22Rv1 (cell line): Measurements from ENCODE around the gene ARHGAP30.
"Not testable (repeated sequence)": the region's sequence is repeated elsewhere in the genome, so short reads cannot be mapped to it uniquely, and the experiment has no call there.

Source experiments
- H3K27ac ChIP-seq: fragments of 450-650 bp; 2 replicates; pipeline ENCODE4 v1.5.1; 2017
- ZFX ChIP-seq: fragments of 450-650 bp; IDR thresholded peaks from 2 replicates; pipeline ENCODE4 v1.6.1; 2017; ENCODE audit warnings: antibody characterized with exemption, borderline replicate concordance
- TF ChIP-seq, protein P1 (sequence below): fragments of 450-650 bp; IDR thresholded peaks from 2 replicates; pipeline ENCODE4 v1.5.1; 2017; ENCODE audit warnings: mild to moderate bottlenecking

ARHGAP30 gene, protein sequence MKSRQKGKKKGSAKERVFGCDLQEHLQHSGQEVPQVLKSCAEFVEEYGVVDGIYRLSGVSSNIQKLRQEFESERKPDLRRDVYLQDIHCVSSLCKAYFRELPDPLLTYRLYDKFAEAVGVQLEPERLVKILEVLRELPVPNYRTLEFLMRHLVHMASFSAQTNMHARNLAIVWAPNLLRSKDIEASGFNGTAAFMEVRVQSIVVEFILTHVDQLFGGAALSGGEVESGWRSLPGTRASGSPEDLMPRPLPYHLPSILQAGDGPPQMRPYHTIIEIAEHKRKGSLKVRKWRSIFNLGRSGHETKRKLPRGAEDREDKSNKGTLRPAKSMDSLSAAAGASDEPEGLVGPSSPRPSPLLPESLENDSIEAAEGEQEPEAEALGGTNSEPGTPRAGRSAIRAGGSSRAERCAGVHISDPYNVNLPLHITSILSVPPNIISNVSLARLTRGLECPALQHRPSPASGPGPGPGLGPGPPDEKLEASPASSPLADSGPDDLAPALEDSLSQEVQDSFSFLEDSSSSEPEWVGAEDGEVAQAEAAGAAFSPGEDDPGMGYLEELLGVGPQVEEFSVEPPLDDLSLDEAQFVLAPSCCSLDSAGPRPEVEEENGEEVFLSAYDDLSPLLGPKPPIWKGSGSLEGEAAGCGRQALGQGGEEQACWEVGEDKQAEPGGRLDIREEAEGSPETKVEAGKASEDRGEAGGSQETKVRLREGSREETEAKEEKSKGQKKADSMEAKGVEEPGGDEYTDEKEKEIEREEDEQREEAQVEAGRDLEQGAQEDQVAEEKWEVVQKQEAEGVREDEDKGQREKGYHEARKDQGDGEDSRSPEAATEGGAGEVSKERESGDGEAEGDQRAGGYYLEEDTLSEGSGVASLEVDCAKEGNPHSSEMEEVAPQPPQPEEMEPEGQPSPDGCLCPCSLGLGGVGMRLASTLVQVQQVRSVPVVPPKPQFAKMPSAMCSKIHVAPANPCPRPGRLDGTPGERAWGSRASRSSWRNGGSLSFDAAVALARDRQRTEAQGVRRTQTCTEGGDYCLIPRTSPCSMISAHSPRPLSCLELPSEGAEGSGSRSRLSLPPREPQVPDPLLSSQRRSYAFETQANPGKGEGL

DNA sequence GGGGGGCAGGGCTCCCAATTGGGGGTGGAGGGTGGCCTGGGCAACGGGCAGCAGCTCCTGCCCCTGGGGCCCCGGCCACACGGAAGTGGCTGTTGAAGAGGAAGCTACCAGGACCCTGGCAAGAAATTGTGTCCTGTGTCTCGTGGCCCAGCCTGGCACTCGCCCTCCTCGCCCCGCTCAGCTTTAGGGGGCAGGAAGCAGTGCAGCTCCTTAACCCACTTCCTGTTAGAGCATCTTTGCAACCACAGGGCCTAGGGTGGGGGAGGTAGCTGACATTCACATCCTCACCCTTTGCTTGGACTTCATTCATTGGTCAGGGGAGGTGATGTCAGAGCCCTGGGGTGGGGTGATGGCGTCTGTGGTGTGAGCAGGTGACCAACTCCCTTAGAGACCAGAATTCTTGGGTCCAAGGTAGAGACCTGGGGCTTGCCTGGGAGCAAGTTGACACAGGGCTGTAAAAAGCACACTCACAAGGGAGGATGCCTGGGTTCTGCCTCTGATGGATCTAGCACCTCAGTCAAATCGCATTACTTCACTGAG lies at the start of gene ARHGAP30:
Gene ARHGAP30, minus strand, starts transcription at position 161 of the 540 bp plus-strand sequence. CDS start 267 bp downstream, outside the sequence.
- no peak within 1 kb of the TSS for H3K27ac ChIP-seq
- TF ChIP-seq, protein P1, sequence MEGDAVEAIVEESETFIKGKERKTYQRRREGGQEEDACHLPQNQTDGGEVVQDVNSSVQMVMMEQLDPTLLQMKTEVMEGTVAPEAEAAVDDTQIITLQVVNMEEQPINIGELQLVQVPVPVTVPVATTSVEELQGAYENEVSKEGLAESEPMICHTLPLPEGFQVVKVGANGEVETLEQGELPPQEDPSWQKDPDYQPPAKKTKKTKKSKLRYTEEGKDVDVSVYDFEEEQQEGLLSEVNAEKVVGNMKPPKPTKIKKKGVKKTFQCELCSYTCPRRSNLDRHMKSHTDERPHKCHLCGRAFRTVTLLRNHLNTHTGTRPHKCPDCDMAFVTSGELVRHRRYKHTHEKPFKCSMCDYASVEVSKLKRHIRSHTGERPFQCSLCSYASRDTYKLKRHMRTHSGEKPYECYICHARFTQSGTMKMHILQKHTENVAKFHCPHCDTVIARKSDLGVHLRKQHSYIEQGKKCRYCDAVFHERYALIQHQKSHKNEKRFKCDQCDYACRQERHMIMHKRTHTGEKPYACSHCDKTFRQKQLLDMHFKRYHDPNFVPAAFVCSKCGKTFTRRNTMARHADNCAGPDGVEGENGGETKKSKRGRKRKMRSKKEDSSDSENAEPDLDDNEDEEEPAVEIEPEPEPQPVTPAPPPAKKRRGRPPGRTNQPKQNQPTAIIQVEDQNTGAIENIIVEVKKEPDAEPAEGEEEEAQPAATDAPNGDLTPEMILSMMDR: no peak
- TF ChIP-seq ZFX: no peak

DNA sequence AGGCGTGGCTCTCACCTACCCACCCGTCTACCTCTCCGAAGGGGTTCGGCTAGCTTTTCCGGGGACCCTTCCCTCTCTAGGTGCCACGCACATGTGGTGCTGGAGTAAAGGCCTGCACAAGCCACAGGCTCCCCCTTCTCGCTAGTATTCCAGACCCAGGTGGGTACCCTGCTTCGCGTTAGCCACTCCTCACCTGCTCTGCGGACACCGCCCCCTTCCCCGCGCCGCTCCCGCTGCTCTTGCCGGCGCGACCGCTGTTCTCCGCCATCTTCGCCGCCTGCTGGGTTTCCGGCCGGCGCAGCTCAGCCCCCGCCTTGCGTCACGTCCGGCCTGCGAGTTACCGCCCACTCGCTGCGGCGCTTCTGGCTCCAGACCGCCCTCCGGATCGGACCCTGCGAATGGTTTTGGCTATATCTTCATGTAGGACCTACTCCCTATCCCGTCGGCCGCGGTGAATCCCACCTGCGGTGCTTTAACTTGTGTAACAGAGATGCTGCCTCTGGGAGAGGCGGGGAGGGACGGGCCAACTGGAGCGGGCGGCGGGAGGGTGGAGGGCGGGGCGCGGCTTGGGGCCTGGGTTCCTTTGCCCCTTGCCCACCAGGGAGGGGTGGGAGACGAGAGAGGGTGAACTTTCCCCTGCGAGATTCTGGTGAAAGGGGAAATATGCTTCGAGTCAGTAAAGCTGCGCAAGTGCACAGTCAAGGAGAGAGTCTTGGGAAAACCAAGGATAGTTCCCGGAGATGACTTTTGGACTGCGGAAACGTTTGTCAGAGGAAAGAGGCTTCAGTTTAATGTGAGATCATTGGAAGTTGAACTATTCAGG lies 48.3 kb upstream of the ARHGAP30 start, which contains the start of the genes NIT1 and PFDN2:
Gene NIT1, plus strand, starts transcription at position 347 of the 823 bp plus-strand sequence. Its CDS starts 72 bp downstream, at position 419.
Gene PFDN2, minus strand, starts transcription at position 279 of the 823 bp plus-strand sequence. Its CDS starts 11 bp downstream, at position 268.
- H3K27ac ChIP-seq: peak within 1 kb of the TSS; percentile 96
- TF ChIP-seq ZFX: no peak
- TF ChIP-seq, protein P1: no peak

DNA sequence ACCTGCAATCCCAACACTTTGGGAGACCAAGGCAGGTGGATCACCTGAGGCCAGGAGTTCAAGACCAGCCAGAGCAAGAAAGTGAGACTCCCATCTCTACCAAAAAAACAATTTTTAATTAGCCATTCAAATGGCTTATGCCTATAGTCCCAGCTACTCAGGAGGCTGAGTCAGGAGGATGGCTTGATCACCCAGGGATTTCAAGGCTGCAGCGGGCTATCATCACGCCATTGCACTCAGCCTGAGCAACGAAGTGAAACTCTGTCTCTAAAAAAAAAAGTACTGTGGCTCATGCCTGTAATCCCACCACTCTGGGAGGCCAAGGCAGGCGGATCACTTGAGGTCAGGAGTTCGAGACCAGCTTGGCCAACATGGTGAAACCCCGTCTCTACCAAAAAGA lies 46.3 kb upstream of the ARHGAP30 start:
- H3K27ac ChIP-seq: not testable (repeated sequence)

DNA sequence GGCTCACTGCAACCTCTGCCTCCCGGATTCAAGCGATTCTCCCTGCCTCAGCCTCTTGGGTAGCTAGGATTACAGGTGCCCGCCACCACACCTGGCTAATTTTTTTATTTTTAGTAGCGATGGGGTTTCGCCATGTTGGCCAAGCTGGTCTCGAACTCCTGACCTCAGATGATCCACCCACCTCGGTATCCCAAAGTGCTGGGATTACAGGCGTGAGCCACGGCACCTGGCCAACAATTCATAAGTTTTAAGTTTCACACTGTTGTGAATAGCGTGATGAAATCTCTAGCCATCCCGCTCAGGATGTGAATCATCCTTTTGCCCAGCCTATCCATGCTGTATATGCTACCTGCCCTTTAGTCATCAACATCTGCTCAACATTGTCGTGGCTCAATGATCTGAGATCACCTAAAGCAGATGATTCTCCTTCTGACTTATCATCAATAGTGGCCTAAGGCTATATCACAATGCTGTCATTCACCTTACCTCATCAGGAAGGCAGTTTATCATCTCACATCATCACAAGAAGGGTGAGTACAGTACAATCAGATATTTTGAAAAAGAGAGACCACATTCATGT lies 45.5 kb upstream of the ARHGAP30 start:
- peak overlapping the region; percentile 5; the same call in 1 of the 2 replicates for H3K27ac ChIP-seq
- TF ChIP-seq, protein P1: no peak
- TF ChIP-seq ZFX: no peak

DNA sequence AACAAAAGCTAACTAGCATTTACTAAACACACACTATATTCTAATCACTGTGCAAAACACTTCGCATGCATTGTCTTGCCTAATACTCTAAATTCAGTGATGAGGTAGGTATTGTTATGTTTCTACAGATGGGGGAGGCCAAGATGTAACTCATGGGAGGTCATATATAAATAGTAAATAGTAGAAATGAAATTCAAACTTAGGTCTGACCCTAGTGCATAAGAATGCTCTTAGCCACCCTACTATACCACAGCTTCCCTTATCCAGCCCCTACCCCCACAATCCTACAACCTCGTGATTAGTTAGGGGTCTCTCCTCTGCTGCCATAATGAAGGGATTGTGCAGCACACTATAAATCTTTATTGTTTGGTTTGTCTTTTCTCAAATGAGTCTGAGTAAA lies 44.9 kb upstream of the ARHGAP30 start:
- peak overlapping the region; percentile 5; the same call in 1 of the 2 replicates for H3K27ac ChIP-seq

DNA sequence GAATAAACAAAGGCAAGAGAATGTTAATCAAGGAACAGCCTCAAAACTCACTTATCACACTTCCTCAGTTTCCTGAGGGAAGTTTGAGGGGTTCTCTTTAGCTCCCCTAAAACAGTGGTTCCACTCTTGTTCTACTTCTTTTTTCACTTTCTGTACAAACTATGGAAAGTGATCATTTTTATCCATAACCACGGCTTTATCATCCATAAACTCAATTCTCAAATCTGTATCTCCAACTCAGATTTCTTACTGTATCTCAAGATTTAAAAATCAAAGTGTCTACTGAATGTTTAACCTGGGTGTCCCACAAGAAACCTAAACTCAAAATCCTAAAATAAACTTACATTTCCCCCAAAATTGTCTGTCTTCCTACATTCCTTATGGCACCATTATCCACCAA lies 44.2 kb upstream of the ARHGAP30 start:
- no peak for TF ChIP-seq ZFX
- TF ChIP-seq, protein P1: no peak
- H3K27ac ChIP-seq: 0 out of 2 replicates have a peak overlapping the region, but pooled peaks have one; percentile 5

More for the DNA sequence above, 44.9 kb upstream of the ARHGAP30 start:
- no peak for TF ChIP-seq ZFX
- TF ChIP-seq, protein P1: no peak
